GM18520 (cell line): ENCODE measurements around the gene DDX49.
"Not testable (repeated sequence)": the region's sequence is repeated elsewhere in the genome, so short reads cannot be mapped to it uniquely, and the experiment has no call there.

Experiments used
- ATAC-seq: cut with Tn5 transposase; IDR thresholded peaks from one replicate; pipeline ENCODE4 v1.9.1; 2021; ENCODE audit not compliant: unreplicated experiment

The DDX49 gene

DNA sequence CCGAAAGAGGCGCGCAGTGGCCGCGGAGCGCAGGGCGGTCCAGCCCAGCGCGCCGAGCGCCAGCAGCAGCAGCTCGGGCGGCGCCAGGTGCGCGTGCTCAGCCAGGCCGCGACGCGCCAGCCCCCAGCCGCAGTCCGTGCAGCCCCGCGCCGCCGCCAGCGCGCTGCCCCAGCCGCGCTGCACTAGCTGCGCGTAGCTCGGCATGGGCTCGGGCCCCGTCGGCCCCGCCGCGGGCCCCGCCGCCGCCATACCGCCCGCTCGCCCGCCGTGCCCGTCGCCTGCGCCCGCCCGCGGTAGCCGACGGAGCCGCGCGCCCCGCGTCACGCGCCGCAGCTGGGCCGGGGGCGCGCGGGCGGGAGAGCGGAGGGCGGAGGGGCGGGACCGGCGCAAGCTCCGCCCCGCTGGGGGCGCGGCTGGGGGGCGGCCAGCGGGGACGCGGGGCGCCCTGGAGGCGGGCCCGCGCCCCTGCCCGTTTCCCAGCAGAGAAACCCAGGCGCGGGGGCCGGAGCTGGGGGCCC is 23.6 kb upstream of the DDX49 start, which contains the start of gene CERS1:
CERS1 (minus strand) TSS at position 335 of the 518 bp plus-strand sequence; CDS start at position 249, 86 bp downstream.
- ATAC-seq = no peak

DNA sequence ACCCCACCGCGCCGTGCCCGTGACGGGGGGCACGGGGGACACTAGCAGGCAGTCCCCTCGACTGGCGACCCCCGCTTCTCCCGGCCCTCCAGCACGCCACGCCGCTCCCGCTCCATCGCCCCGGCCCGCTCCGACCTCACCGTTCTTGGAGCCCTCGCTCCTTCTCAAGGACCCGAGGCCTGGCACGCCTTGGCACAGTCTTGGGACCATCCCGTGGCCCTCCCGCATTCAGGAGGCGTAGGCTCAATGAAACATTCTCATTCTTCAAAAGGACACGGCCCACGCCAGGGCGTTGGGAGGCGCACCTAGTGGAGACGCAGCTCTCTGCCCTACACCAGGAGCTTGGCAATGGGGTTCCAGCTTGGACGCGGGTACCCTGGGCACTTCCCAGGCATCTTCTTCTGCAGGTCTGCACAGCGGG is 23.1 kb upstream of the DDX49 start:
- ATAC-seq = no peak

DNA sequence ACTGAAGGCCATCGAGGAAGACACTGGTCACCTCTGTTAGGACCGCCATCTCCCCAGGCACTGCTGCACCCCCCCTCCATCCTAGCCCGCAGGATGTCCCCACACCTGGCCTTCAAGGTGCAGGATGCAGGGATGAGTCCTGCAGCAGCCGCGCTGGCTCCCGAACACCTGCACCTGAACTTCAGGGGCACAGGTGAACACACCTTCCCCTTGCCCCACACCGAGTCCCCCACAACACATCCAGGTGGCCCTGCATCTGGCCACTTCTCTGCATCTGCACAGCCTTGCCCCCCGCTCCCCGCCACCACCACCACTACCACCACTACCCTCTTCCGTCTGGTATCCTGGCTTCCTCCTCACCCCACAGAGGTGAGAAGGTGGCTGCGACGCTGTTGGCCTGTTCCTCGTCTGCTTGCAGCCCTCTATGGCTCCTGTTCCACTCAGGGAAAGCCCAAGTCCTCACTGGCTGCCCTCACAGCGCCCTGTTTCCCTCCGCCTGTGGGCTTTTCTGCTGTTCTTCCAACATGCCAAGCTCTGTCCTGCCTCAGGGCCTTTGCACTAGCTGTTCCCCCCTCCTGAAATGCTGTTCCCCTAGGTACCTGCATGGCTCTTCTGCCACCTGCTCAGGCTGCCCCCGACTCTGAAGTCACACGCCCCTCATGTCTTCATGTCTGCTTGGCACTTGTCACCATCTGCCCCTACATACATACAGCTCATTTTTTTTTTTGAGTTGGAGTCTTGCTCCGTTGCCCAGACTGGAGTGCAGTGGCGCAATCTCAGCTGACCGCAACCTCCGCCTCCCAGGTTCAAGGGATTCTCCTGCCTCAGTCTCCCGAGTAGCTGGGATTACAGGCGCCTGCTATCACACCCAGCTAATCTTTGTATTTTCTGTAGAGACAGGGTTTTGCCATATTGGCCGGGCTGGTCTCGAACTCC is 22.2 kb upstream of the DDX49 start:
- ATAC-seq = no peak

GRCh38 chr19:18898081-18898606 is 21.4 kb upstream of the DDX49 start:
- ATAC-seq = no peak

DNA sequence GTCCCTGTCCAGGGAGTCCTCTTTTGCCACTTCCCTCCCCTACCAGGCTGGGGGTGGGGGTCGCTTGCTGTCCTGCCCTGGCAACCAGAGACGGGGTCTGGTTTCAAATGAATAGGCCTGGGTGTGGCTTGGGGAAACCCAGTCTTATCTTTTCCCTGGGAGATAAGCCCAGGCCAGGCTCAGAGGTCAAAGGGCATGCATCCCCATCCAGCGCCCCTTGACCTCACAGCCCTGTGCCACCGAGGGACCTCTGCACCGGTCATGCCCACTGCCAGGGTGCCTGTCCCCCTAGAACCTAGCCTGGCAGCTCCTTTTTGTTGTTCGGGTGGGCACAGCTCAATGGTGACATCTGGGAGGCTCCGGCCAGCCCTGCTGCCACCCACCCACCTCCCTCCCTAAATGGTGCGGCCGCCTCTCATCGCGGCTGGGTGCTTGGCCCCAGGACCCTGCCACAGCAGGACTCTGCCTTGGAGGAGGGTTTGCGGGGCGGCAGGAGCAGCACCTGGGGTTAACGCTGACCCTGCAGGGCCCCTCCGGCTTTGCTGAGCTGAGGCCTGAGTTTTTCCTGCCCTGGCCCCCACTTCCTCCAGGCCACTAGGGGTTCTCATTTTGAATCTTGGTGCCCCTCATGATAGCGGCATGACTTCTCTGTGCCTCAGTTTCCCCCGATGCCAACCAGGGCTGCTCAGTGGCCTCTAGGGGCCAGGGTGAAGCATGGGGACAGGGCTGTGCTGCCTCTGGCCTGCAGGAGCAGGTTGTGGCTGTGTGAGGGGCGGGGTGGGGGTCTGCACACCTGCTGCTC is 20.7 kb upstream of the DDX49 start:
- no peak for ATAC-seq

DNA sequence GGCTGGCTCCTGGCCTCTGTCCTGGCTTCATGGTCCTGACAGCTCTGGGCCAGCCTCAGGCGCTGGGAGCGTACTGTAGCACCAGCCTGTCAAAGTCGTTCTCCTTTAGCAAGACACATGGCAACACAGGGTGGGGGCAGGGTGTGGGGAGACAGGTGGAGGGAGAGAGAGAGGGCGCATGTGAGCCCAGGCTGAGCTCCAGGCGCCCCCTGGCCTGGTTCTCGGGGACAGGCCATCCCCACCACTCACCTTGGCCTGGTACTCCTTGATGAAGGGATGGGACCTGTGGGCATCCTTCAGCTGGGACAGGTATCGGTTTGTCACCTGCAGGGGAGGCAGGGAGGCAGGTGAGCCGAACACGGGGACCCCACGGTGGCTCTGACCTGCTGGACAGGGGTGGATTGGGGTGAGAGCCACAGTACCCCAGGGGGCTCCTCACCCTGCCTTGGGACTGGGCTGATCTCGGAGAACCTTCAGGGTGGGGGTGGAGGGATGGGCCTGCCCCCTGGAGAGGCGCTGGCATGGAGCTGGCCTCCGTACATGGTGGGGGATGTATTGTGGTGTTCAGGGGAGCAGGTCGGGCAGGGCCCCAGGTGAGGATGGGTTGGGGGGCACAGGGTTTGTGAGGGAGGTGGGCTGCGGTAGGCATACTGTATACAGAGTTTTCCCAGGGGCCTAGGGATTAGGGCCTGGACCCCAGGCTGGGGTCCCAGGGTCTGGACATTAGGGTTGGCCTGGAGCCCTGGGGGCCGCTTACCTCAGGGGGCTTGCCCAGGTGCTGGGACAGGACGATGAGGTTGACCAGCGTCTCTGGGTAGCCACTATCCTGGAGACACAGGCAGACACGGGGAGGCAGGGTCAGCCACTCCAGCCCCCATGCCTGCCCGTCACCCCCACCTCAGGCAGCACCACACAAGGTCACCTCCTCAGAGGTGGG is 19.6 kb upstream of the DDX49 start:
- no peak for ATAC-seq

DNA sequence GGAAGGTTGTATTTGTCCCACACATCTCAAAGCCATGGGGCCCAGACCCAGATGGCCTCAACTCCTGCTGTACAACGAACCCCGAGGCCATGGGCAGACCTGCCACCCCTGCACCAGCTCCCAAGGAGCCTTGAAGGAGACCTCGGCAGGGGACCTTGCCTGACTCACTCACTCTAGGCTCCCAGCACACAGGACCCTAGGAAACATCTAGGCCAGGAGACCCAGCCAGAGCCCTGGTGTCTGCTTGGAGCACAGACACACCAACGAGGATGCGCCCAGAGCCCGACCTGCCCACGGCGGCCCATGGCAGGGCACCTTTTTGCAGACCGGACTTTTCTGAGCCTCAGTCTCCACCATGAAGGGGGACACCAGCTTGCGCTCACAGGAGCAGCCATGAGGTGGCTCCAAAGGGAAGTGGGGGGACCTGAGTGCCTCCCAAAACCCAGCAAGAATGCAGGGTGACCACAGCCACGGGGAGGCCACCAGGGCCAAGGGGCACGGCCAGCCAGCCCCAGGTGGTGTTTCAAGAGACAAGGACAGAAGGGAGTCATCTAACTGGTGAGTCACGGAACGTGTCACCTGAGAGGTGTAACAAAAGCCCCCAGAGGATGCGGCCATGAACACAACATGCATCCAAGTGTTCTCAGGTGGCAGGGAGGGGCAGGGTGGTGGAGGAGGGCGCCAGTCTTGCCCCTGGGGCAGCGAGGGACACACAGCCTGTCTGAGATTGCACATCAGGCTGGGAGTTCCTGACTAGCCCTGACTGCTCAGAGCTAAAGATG is 18.6 kb upstream of the DDX49 start:
- no peak for ATAC-seq

DNA sequence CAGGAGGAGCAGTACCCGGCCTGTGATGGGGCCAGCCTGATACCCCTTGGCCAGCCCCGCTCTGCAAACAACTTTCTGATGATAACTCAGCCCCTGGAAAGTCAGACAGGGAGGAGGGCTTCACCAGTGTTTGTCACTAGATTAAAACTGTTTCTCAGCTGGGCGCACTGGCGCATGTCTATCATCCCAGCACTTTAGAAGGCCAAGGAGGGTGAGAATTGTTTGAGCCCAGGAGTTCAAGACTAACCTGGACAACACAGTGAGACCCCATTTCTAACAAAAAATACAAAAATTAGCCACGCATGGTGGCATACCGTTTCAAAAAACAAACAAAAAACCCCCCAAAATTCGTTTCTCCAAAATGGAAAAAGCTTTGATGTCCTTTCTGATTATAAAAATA is 18.0 kb upstream of the DDX49 start:
- ATAC-seq = no peak

- not testable (repeated sequence) for ATAC-seq
These were observed 17.0 kb upstream of the DDX49 start for GRCh38 chr19:18902519-18902918.

DNA sequence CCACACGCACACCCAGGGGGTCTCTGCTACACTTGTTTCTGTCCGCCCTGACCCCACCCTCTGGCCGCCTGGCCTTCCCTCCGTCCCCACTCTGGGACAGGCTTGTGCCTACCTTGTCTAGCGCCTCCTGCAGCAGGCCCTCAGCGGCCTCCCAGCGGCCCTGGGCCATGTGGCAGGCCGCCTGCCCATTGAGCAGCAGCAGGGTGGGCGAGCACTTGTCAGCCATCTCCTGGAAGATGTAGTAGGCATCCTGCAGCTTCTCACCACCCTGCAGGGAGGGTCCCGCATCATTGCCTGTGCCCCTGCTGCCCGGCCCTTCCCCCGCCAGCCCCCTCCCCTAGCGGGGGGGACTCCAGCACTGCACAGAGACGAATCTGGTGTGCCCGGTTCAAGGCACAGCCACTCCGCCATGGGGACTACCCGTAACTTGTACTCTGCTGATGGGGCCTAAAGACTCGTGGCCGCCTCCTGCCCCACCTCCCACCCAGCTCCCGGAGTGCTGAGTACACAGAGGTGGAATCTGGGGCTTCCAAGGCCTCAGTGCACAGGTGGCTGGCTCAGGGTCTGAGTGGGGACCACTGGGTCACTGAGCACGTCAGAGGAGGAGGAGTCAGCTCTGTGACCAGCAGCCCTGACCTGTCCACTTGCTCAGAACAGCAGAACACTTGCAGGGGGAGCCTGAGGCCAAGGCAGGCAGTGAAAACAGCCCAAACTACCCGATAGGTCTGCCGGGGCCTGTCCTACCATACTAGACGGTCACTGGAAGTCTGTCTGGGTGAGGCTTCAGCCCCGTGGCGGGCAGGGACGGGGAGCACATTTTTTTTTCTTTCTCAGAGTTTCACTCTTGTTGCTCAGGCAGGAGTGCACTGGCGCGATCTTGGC is 16.1 kb upstream of the DDX49 start:
- ATAC-seq = no peak

GRCh38 chr19:18904334-18905057 is 15.0 kb upstream of the DDX49 start:
- no peak for ATAC-seq

- no peak for ATAC-seq
These were observed 14.5 kb upstream of the DDX49 start for GRCh38 chr19:18905058-18905456.

GRCh38 chr19:18905513-18906236 is 13.8 kb upstream of the DDX49 start:
- no peak for ATAC-seq

DNA sequence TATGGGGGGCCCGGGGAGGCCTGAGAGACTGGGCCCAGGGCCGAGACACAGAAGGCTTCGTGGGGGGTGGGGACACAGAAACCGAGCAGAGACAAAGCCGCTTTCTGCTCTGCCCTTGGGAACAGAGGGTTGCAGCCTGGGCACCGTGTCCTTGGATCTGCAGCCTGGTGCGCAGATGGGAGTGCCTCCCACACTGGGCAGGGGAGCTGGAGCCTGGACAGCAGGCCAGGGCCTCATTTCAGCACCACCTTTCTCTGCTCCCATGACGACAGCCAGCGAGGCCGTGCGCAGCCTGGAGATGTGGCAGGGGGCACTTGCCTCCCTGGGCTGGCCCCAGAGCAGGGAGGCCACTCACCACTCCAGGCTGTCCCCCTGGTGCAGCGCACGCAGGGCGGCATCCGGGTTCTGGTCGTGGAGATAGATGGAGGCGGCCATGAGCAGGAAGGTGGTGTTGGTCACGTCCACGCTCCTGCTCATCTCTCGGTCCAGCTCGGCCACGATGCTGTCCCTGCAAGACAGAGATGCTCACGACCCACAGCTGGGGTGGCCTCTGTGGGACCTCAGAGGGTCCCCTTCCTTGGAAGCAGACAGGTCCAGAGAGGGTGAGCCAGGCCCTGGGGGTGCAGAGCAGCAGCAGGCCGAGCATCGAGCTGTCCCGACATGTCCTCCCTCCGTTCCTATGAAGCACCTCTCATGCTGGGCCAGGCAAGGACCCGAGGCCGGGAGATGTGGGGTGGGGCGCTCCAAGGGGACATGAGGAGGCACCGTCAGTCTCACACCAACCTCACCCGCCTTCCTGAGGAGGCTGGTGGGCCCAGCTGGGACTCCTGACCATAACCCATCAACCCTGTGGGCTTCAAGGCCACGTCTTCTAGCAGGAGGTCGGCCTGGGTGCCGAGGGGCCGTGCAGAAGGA is 12.7 kb upstream of the DDX49 start:
- ATAC-seq = no peak

DNA sequence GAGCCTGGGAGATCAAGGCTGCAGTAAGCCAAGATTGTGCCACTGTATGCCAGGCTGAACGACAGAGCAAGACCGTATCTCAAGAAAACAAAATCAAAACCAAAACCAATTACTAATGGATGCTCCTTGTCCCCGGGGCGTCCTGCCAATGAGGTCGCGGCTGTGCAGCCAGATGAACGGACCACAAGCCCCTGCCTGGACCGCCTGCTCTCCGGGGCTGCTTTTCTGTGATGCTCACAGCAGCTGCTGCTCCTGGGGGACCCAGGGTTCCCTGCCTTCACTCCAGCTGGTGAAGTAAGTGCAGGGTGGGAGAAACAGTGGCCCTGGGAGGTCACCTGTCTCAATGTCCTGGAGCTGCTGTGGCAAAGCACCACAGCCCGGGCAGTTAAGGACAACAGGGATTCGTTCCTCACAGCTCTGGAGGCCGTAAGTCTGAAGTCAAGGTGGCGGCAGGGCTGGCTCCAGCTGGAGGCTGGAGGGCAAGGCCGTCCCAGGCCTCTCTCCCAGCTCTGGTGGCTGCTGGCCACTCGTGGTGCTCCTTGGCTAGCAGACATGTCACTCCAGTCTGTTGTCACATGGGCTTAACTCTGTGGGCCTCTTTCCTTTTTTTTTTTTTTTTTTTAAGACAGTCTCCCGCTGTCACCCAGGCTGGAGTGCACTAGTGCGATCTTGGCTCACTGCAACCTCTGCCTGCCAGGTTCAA is 10.4 kb upstream of the DDX49 start:
- no peak for ATAC-seq

GRCh38 chr19:18910010-18910409 is 9.5 kb upstream of the DDX49 start:
- ATAC-seq = no peak
